ENCODE results near the gene TTC39B. TPM values are rescaled to one million over a fixed set of nuclear protein-coding genes. Genes with fewer than 3 reads are reported as not detected.

The TTC39B gene
- total RNA-seq, 6 donors from 2014 or later, result 16.7 to 35.7 (median 29.9) TPM

DNA sequence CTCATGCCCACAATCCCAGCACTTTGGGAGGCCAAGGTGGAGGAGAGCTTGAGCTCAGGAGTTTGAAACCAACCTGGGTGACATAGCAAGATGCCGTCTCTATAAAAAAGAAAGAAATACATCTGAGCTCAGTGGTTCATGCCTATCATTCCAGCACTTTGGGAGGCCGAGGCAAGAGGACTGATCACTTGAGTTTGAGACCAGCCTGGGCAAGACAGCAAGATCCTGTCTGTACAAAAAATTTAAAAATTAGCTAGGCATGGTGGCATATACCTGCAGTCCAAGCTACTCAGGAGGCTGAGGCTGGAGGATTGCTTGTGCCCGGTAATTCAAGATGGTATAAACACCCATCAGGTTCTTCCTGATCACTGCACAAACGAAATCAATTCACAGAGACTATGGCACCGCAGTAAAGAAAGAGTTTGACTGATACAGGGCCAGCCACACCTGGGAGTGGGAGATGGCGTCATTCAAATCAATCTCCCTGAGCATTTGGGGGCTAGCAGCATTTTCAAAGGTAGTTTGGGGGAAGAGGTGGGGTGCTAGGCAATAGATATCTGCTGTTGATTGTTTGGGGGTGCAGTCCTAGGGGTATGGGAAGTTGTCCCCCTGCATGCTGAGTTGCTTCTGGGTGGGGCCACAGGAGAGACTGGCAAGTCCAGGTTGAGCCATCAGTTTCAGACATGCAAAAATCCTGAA lies 169.2 kb downstream of the TTC39B start:
- DNase-seq (no peak), ATAC-seq (ENCODE audit: low FRiP score in 2 of 2) (no peak)
- H3K27me3 ChIP-seq, result no peaks in the 10 kb centered on the region
- 85 to 93% methylated on average over 6 of the region's 6 CpGs for WGBS, 2 donors
- H3K36me3 ChIP-seq, result no peaks in the 10 kb centered on the region
- no peaks in the 10 kb centered on the region for H3K9me3 ChIP-seq
- H3K4me3 ChIP-seq, result no peak overlapping the region
- no peak overlapping the region for H3K27ac ChIP-seq
- TF ChIP-seq POLR2AphosphoS5 (IDR thresholded peaks at IDR 0.05) (no peak), EP300 (IDR thresholded peaks at IDR 0.05) (no peak), POLR2A (IDR thresholded peaks at IDR 0.05) (no peak)
- TF ChIP-seq, protein P1, sequence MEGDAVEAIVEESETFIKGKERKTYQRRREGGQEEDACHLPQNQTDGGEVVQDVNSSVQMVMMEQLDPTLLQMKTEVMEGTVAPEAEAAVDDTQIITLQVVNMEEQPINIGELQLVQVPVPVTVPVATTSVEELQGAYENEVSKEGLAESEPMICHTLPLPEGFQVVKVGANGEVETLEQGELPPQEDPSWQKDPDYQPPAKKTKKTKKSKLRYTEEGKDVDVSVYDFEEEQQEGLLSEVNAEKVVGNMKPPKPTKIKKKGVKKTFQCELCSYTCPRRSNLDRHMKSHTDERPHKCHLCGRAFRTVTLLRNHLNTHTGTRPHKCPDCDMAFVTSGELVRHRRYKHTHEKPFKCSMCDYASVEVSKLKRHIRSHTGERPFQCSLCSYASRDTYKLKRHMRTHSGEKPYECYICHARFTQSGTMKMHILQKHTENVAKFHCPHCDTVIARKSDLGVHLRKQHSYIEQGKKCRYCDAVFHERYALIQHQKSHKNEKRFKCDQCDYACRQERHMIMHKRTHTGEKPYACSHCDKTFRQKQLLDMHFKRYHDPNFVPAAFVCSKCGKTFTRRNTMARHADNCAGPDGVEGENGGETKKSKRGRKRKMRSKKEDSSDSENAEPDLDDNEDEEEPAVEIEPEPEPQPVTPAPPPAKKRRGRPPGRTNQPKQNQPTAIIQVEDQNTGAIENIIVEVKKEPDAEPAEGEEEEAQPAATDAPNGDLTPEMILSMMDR (IDR thresholded peaks at IDR 0.05), result no peak
- peaks cover 0 to 6% (median 2%) of the 10 kb centered on the region in 4 donors for H3K4me1 ChIP-seq

DNA sequence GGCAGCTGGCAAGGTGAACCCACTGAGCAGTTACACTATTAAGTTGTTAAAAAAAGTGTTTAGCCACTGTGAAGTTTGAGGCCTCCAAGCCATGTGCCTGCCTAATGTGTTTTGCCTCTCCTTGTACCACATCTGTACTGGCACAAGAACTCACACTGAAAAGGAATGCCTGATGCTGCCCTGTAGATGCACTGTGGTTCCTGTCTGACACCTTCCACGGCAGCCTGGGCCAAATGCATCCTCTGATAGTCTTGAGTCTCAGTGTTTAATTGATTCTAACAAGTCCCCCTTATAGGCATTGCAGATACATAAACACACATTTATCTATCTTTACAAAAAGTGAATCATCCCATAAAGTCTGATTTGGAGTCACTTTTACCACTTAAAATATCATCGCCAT lies 169.9 kb downstream of the TTC39B start:
- H3K9me3 ChIP-seq, result no peaks in the 10 kb centered on the region
- no peaks in the 10 kb centered on the region for H3K36me3 ChIP-seq
- H3K27me3 ChIP-seq, result no peaks in the 10 kb centered on the region
- no peak overlapping the region for H3K27ac ChIP-seq
- DNase-seq (no peak), ATAC-seq (ENCODE audit: low FRiP score in 2 of 2) (no peak)
- peaks cover 0 to 9% (median 4%) of the 10 kb centered on the region in 4 donors for H3K4me1 ChIP-seq
- no peak overlapping the region for H3K4me3 ChIP-seq
- WGBS, 2 donors, result 76 to 90% methylated on average over 2 of the region's 2 CpGs
- no peak for TF ChIP-seq POLR2AphosphoS5 (IDR thresholded peaks at IDR 0.05)
- TF ChIP-seq POLR2A (IDR thresholded peaks at IDR 0.05), result no peak
- TF ChIP-seq, protein P1 (IDR thresholded peaks at IDR 0.05), result no peak
- no peak for TF ChIP-seq EP300 (IDR thresholded peaks at IDR 0.05)

DNA sequence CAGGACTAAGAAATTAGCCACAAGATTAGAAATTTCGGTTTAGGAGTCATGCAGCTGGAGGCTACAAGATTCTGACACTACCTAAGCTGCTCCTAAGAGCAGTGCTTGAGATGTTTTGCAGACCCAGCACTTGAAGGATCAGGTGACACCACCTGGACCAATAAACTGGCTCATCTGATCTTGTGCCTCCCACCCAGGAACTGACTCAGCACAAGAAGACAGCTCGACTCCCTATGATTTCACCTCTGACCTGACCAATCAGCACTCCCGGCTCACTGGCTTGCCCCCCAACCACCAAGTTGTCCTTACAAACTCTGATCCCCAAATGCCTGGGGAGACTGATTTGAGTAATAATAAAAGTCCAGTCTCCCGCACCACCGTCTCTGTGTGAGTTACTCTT lies 170.4 kb downstream of the TTC39B start:
- no peak for ATAC-seq (ENCODE audit: low FRiP score in 2 of 2)

DNA sequence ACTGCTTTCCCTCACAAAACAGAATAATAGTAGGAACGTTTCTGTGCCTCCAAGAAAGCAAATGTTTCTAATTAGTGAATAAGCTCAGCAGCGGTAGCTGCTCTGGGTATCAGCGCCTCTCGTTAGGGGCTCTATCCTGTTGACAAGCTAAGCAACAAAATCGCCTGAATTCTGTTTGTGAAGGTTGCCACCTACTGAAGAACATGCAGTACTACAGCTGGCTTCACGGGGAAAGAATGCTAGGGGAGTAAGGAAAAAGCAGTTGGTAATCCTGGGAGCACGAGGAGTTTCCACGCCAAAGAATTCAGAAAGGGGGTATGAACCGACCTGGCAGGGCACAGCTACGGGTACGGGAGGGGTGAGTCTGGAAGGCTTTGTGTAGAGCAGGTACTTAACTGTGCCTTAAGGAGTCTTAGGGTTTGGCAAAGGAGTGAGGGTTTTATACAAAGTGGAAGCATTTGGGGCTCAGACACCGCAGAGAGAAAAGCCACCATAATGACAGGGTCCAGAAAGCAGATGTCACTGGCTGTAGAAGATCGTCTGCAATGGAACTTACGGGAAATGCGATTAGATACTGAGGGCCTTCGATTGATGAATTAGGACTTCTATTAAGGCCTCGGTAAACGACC lies 171.7 kb downstream of the TTC39B start:
- H3K27me3 ChIP-seq, result no peaks in the 10 kb centered on the region
- H3K36me3 ChIP-seq, result no peaks in the 10 kb centered on the region
- peak in 1 of 2 donors; percentile 47 for DNase-seq
- WGBS, 2 donors, result 29 to 33% methylated on average over 18 of the region's 18 CpGs
- TF ChIP-seq, protein P1 (IDR thresholded peaks at IDR 0.05), result peak; percentile 54 to 87 (median 82)
- no peak for TF ChIP-seq POLR2AphosphoS5 (IDR thresholded peaks at IDR 0.05)
- no peak for TF ChIP-seq EP300 (IDR thresholded peaks at IDR 0.05)
- TF ChIP-seq POLR2A (IDR thresholded peaks at IDR 0.05), result no peak
- peak overlapping the region in 1 of 4 donors; percentile 20 for H3K4me3 ChIP-seq
- no peak overlapping the region for H3K27ac ChIP-seq
- peak; percentile 83 to 93 for ATAC-seq (ENCODE audit: low FRiP score in 2 of 2)
- peaks cover 0 to 15% (median 4%) of the 10 kb centered on the region in 4 donors for H3K4me1 ChIP-seq
- H3K9me3 ChIP-seq, result no peaks in the 10 kb centered on the region

More for the DNA sequence above, 170.4 kb downstream of the TTC39B start:
- Histone ChIP-seq H3K9me3 (no peaks in the 10 kb centered on the region), H3K27ac (no peak overlapping the region), H3K27me3 (no peaks in the 10 kb centered on the region), H3K36me3 (no peaks in the 10 kb centered on the region), H3K4me1 (peaks cover 0 to 14% (median 4%) of the 10 kb centered on the region in 4 donors), H3K4me3 (no peak overlapping the region)
- no peak for TF ChIP-seq POLR2A (IDR thresholded peaks at IDR 0.05)
- TF ChIP-seq, protein P1 (IDR thresholded peaks at IDR 0.05), result no peak
- no peak for TF ChIP-seq EP300 (IDR thresholded peaks at IDR 0.05)
- no peak for TF ChIP-seq POLR2AphosphoS5 (IDR thresholded peaks at IDR 0.05)
- 75 to 86% methylated on average over 5 of the region's 5 CpGs for WGBS, 2 donors
- DNase-seq, result no peak
